Cerebellar cortex (tissue), 1 donor: ENCODE results near the gene ATP6V1B1.
"Not testable (repeated sequence)": the region's sequence is repeated elsewhere in the genome, so short reads cannot be mapped to it uniquely, and the experiment has no call there.

Experiments
- DNase-seq: peaks from one replicate; pipeline ENCODE4 v3.0.0-alpha.2; 2015; ENCODE audit warnings: low spot score

Gene ATP6V1B1

DNA sequence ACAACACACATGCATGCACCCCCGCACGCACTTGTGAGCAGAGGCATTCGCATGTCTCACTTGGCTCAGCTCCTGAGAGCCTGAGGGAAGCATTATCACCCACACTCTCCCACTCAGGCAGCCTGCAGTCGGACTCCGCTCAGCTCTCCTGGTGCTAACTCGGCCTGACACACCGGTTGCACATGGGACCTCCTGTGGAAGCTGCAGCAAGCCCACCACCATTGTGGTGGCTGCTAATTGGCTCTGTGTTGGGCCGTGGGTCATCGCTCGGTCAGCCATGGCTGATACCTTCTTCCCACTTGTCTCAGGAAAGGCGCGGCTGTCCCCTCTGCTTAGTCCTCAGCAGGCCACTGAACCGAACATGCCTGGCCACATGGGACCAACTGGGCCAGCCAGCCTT is 72.6 kb downstream of the ATP6V1B1 start:
- no peak for DNase-seq

DNA sequence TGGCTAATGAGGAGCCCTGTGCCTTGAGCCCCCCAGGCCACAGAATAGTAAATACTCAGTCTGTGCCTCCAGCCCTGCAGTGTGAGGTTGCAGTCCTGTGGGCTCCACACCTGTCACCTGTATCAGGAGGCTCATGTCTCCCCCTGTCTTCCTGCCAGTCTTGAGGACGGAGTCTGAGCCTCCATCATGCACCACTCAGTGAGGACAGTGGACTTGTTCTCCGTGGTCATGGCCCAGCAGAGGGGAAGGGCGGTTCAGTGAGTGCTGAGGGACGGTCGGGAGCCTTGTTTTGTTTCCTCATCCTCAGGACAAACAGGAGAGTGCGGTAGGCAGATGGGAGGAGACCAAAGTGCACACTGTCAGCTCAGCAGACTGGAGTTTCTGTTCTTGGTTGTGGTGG is 76.1 kb downstream of the ATP6V1B1 start:
- not testable (repeated sequence) for DNase-seq
